Ovary (tissue), 3 donors: Measurements from ENCODE around the gene ADARB2.

Source experiments
- CTCF ChIP-seq, 3 donors: fragments of 450-650 bp in 2 of 3; fragments of 200-600 bp in 1 of 3; IDR thresholded peaks; one replicate each; pipeline versions ENCODE4 v1.5.1 to v1.8.0; 2016 to 2022; ENCODE audit warnings: antibody characterized with exemption in 3 of 3, mild to moderate bottlenecking in 1 of 3
- EP300 ChIP-seq: sonication (generic); formaldehyde crosslinking; IDR thresholded peaks from one replicate; pipeline ENCODE4 v1.6.1; 2017; ENCODE audit warnings: antibody characterized with exemption
- POLR2A ChIP-seq: fragments of 450-650 bp; IDR thresholded peaks from one replicate; pipeline ENCODE4 v1.6.1; 2017; ENCODE audit warnings: antibody characterized with exemption, mild to moderate bottlenecking, moderate library complexity
- donor health status: DM: no; HTN: no; CAD: no.

GRCh38 chr10:1331560-1331959 lies 405.8 kb downstream of the ADARB2 start:
- TF ChIP-seq CTCF (IDR thresholded peaks at IDR 0.05) (no peak), POLR2A (no peak), EP300 (no peak)
